Endodermal cell (in vitro differentiated cells): ENCODE measurements around the gene CCL14. TPM values are rescaled to one million over a fixed set of nuclear protein-coding genes. Genes with fewer than 3 reads are reported as not detected.
"Not testable (repeated sequence)": the region's sequence is repeated elsewhere in the genome, so short reads cannot be mapped to it uniquely, and the experiment has no call there.

Experiments
- DNase-seq: peaks from one replicate; pipeline ENCODE4 v3.0.0-alpha.2; 2017
- H3K27ac ChIP-seq: 2 replicates; pipeline ENCODE4 v1.5.1; 2013; ENCODE audit warnings: mild to moderate bottlenecking, low read depth, low read length, moderate library complexity
- H3K27me3 ChIP-seq: 2 replicates; pipeline ENCODE4 v1.6.1; 2013; ENCODE audit warnings: mild to moderate bottlenecking, low read length, moderate library complexity; ENCODE audit not compliant: insufficient read depth, control insufficient read depth, poor library complexity, severe bottlenecking
- H3K36me3 ChIP-seq: 2 replicates; pipeline ENCODE4 v1.7.0; 2013; ENCODE audit warnings: mild to moderate bottlenecking, low read length, moderate library complexity; ENCODE audit not compliant: control insufficient read depth, insufficient read depth
- H3K4me1 ChIP-seq: one replicate; pipeline ENCODE4 v1.7.0; 2013; ENCODE audit warnings: low read length; ENCODE audit not compliant: control insufficient read depth, insufficient read depth
- H3K4me3 ChIP-seq: 2 replicates; pipeline ENCODE4 v1.5.1; 2013; ENCODE audit warnings: mild to moderate bottlenecking, low read length, moderate library complexity
- H3K9ac ChIP-seq: 2 replicates; pipeline ENCODE4 v1.6.1; 2013; ENCODE audit warnings: mild to moderate bottlenecking, low read length, moderate library complexity; ENCODE audit not compliant: poor library complexity, severe bottlenecking; ENCODE audit errors: extremely low read depth
- H3K9me3 ChIP-seq: 2 replicates; pipeline ENCODE4 v1.6.1; 2013; ENCODE audit warnings: mild to moderate bottlenecking, low read length, moderate library complexity; ENCODE audit not compliant: control insufficient read depth
- H3K27ac Mint-ChIP-seq: 2 replicates; pipeline ENCODE4 v1.8.0; 2020; ENCODE audit warnings: mixed read lengths
- H3K27me3 Mint-ChIP-seq: 2 replicates; pipeline ENCODE4 v1.8.0; 2021; ENCODE audit warnings: mild to moderate bottlenecking, mixed read lengths; ENCODE audit not compliant: insufficient read depth
- H3K36me3 Mint-ChIP-seq: 2 replicates; pipeline ENCODE4 v1.8.0; 2020; ENCODE audit warnings: low read depth, mixed read lengths
- H3K4me1 Mint-ChIP-seq: 2 replicates; pipeline ENCODE4 v1.8.0; 2020; ENCODE audit warnings: mixed read lengths
- H3K4me3 Mint-ChIP-seq: 2 replicates; pipeline ENCODE4 v1.8.0; 2020; ENCODE audit warnings: mild to moderate bottlenecking, moderate library complexity, mixed read lengths
- H3K9me3 Mint-ChIP-seq: 2 replicates; pipeline ENCODE4 v1.8.0; 2020; ENCODE audit warnings: mild to moderate bottlenecking, mixed read lengths
- WGBS, 2 experiments: methylation state at CpG; one replicate each; pipeline versions ENCODE4 v1.1.5 to v1.1.7; 2013; ENCODE audit warnings: missing lambda C conversion rate in 2 of 2, mixed read lengths in 1 of 2; ENCODE audit not compliant: insufficient coverage in 1 of 2, insufficient read length in 1 of 2; 5-methylcytosine and 5-hydroxymethylcytosine counted together
- total RNA-seq, 2 donors: library from RNA; stranded (reverse); fragmentation: NEBNext Ultra II Directional in 1 of 2; extraction: Animal tissue kit (Norgen Biotek cat#: 25700) in 1 of 2; gene quantifications; 2 replicates in 1 of 2; 3 replicates in 1 of 2; pipeline ENCODE4 v1.2.1, GENCODE V29; 2021
- TF ChIP-seq, protein P1 (sequence below): fragments of 200-600 bp; sonication (generic); conservative IDR thresholded peaks from 2 replicates; pipeline ENCODE4 v1.5.0; 2021; ENCODE audit warnings: antibody characterized with exemption, mild to moderate bottlenecking

Gene CCL14
- total RNA-seq, 2 donors from 2014 or later, result not detected

DNA sequence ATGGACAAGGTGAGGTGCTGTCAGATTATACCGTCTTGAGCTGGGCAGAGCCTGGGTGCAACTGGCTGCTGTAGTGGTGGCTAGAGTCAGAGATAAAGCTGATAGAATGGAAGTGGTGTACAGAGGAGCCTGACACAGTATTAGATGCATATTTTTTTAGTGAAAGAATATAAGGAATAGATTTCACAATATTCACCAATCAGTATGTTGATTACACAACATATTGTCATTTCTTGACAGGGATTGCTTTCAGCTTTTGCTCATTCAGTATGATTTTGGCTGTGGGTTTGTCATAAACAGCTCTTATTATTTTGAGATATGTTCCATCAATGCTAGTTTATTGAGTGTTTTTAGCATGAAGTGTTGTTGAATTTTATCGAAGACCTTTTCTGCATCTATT, 32.9 kb upstream of the CCL14 start:
- WGBS, 2 experiments, result 80 to 93% methylated on average over 2 of the region's 2 CpGs
- peaks cover 15% of the 10 kb centered on the region for H3K27me3 ChIP-seq
- TF ChIP-seq, protein P1, sequence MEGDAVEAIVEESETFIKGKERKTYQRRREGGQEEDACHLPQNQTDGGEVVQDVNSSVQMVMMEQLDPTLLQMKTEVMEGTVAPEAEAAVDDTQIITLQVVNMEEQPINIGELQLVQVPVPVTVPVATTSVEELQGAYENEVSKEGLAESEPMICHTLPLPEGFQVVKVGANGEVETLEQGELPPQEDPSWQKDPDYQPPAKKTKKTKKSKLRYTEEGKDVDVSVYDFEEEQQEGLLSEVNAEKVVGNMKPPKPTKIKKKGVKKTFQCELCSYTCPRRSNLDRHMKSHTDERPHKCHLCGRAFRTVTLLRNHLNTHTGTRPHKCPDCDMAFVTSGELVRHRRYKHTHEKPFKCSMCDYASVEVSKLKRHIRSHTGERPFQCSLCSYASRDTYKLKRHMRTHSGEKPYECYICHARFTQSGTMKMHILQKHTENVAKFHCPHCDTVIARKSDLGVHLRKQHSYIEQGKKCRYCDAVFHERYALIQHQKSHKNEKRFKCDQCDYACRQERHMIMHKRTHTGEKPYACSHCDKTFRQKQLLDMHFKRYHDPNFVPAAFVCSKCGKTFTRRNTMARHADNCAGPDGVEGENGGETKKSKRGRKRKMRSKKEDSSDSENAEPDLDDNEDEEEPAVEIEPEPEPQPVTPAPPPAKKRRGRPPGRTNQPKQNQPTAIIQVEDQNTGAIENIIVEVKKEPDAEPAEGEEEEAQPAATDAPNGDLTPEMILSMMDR, result no peak

DNA sequence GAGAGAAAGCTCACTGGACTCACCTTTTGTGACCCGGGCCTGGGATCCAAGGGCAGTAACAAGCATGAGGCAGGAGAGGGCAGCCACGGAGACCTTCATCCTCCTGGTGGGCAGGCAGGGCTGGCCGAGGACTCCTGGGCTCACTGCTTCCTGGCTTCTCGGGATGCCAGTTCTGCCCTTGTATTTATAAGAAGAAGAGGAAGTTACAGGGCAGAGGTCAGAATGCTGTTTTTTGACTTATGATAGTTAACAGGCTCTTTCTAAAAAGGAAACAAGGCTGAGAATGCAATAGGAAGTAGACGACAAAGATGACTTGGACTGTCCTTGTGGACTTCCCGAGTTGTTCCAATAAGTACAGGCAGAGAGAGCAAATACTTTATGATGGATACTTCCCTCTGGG, 31.3 kb upstream of the CCL14 start, which contains the start of gene CCL23:
CCL23 (minus strand) TSS at position 174 of the 400 bp plus-strand sequence; CDS start at position 99, 75 bp downstream.
- H3K9me3 Mint-ChIP-seq, result peaks cover 10% of the 10 kb centered on the region
- Histone ChIP-seq H3K27ac (no peak within 1 kb of the TSS), H3K4me3 (no peak within 1 kb of the TSS), H3K36me3 (no peaks in the 10 kb centered on the region), H3K9ac (no peak within 1 kb of the TSS), H3K27me3 (peaks cover 15% of the 10 kb centered on the region), H3K4me1 (no peaks in the 10 kb centered on the region), H3K9me3 (no peaks in the 10 kb centered on the region)
- TF ChIP-seq, protein P1, result peak; percentile 35
- no peak within 1 kb of the TSS for H3K4me3 Mint-ChIP-seq
- peak; percentile 47 for DNase-seq
- H3K4me1 Mint-ChIP-seq, result no peaks in the 10 kb centered on the region
- H3K36me3 Mint-ChIP-seq, result no peaks in the 10 kb centered on the region
- H3K27me3 Mint-ChIP-seq, result peaks cover 25% of the 10 kb centered on the region
- H3K27ac Mint-ChIP-seq, result no peak within 1 kb of the TSS
- 76 to 78% methylated on average over 3 to 6 of the region's 6 CpGs for WGBS, 2 experiments

More for the DNA sequence above, 32.9 kb upstream of the CCL14 start:
- Histone ChIP-seq H3K9ac (no peak overlapping the region), H3K36me3 (no peaks in the 10 kb centered on the region), H3K27ac (no peak overlapping the region), H3K4me3 (no peak overlapping the region), H3K4me1 (no peaks in the 10 kb centered on the region), H3K9me3 (no peaks in the 10 kb centered on the region)
- H3K4me1 Mint-ChIP-seq, result no peaks in the 10 kb centered on the region
- H3K27me3 Mint-ChIP-seq, result peaks cover 18% of the 10 kb centered on the region
- H3K9me3 Mint-ChIP-seq, result peaks cover 6% of the 10 kb centered on the region
- DNase-seq, result no peak
- no peak overlapping the region for H3K4me3 Mint-ChIP-seq
- H3K36me3 Mint-ChIP-seq, result no peaks in the 10 kb centered on the region
- no peak overlapping the region for H3K27ac Mint-ChIP-seq

GRCh38 chr17:36016555-36016954, 30.0 kb upstream of the CCL14 start:
- Histone ChIP-seq H3K27me3 (peaks cover 15% of the 10 kb centered on the region), H3K36me3 (no peaks in the 10 kb centered on the region)
- no peak overlapping the region for H3K27ac Mint-ChIP-seq

DNA sequence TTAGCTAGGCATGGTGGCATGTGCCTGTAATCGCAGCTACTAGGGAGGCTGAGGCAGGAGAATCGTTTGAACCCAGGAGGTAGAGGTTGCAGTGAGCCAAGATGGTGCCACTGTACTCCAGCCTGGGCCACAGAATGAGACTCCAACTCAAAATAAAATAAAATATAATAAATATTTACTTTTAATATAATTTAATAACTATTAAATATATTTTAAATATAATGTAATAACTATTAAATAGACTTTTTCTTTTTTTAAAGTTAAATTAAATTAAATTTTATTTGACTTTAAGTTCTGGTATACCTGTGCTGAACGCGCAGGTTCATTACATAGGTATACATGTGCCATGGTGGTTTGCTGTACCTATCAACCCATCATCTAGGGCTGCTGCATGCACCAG, 29.4 kb upstream of the CCL14 start:
- not testable (repeated sequence) for H3K4me1 ChIP-seq, H3K4me1 Mint-ChIP-seq, H3K36me3 ChIP-seq, H3K9ac ChIP-seq, H3K9me3 ChIP-seq, DNase-seq, H3K4me3 Mint-ChIP-seq, H3K27ac Mint-ChIP-seq, H3K27ac ChIP-seq, H3K4me3 ChIP-seq, H3K36me3 Mint-ChIP-seq
- Mint-ChIP-seq H3K9me3 (peaks cover 28% of the 10 kb centered on the region), H3K27me3 (peaks cover 30% of the 10 kb centered on the region)
- WGBS, 2 experiments, result 92 to 98% methylated on average over 4 of the region's 4 CpGs
- peaks cover 15% of the 10 kb centered on the region for H3K27me3 ChIP-seq

More at GRCh38 chr17:36016555-36016954, 30.0 kb upstream of the CCL14 start:
- Mint-ChIP-seq H3K4me3 (no peak overlapping the region), H3K9me3 (peaks cover 22% of the 10 kb centered on the region), H3K36me3 (no peaks in the 10 kb centered on the region), H3K4me1 (no peaks in the 10 kb centered on the region), H3K27me3 (peaks cover 31% of the 10 kb centered on the region)
- WGBS, 2 experiments, result 100% methylated on average over 2 of the region's 2 CpGs; no CpG with 5 or more reads in 1 of the 2 experiments
- Histone ChIP-seq H3K4me3 (no peak overlapping the region), H3K9me3 (peaks cover 6% of the 10 kb centered on the region), H3K4me1 (no peaks in the 10 kb centered on the region), H3K9ac (no peak overlapping the region), H3K27ac (no peak overlapping the region)
- DNase-seq, result no peak
- TF ChIP-seq, protein P1, result no peak
